HG03571 (cell line): ENCODE measurements around the gene TACR1.

Experiments used
- ATAC-seq: cut with Tn5 transposase; IDR thresholded peaks from one replicate; pipeline ENCODE4 v1.9.1; 2021; ENCODE audit not compliant: unreplicated experiment

The TACR1 gene

DNA sequence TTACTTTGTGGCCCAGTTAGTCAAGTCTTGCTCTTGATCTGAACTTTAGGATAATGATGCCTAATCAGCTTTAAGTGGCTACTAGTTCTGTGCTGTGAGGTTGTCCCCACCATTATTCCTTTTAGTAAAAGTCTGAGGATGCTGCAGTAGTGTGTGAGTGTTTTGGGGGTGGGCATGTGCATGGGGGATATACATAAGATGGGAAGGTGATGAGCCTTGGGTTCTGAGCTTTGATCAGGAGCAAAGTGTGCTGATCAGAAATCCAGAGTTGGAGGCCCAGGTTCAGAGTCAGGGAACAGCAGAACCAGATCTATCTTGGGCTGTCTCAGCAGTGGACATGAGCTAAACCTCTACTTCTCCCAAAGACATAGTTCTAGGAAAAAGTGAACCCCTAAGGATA lies 174.1 kb downstream of the TACR1 start:
- ATAC-seq, result no peak

DNA sequence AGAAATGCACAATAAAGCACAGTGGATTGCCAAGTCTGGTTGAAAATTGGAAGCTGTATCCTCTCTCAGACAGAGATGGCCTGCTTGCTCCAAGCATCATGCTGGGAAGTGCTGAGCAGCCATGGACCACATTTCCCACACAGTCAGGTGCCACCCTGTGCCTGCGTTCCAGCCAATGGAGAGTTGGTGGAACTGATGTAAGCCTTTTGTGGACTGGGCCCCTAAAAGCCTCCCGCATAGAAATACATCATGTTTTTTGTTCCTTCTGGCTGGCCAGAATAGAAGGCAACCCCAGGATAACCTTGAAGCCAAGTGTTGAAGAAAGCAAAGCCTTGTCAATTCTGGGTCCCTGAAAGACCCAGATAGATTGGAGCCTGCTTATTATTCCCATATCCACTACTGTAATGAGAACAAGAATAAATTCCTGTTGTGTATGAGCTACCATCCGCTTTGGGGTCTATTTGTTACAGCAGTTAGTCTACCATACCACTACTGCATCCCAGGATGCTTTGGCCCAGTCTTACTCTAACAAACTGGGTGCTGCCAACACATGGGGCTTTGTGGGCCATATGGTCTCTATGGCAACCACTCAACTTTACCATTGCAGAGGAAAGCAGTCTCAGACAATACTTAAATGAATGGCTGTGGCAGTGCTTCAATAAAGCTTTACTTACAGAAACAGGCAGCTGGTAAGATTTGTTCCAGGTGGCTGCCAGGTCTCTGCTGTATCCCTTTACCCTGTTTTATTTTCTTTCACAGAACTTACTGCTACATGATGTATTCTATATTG lies 175.5 kb downstream of the TACR1 start:
- ATAC-seq, result no peak

DNA sequence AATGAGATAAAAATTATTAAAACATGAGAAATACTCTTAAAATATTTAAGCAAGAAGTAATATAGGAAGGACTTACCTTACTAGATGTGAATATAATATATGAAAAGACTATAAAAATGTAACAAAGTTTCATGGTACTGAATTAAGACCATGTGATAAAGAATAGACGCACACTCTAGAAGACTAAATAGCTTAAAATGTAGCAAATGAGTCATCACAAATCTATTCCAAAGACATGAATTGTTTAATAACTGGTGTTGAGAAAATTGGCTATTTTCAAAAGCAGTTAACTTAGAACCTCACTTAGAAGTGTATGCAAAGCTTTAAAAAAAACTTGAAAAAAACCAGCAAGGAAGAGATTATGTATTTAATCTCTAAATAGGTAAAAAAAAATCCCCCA lies 176.8 kb downstream of the TACR1 start:
- no peak for ATAC-seq

DNA sequence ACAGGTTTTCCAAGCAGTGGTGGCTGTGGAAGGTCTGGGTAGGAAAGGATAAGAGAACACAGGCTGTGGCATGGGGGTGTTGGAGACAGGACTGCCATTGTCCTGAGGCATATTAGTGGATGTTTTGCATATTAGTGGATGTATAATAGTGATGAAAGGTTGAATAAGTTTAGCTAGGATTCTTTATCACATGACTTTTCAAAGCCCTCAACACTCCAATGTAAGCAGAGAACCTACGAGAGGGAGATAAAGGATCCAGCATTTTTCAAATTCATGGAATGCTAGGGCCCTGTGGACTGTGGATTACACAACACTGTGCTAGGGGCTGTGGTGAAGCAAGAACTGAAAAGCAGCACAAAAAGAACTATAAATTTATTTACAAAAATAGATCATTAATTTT lies 177.6 kb downstream of the TACR1 start:
- ATAC-seq, result no peak

DNA sequence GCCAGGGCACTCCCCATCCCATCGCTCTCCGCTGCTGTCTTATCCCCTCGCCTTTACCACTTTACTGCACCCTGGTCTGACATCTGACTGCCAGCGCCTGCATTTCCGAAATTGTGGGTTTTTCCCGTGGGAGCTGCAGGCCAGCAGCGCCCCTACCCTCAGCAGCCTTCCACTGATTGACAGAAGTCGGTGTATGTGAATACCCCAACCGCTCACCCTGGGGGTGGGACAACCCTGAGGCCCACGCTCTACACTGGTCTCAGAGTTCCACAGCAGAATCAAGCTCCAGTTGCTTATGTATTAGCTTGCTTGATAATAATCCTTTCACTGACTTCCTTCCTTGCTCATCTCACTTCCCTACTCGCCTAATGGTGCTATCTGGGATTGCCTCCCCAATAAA lies 178.8 kb downstream of the TACR1 start:
- ATAC-seq, result no peak

DNA sequence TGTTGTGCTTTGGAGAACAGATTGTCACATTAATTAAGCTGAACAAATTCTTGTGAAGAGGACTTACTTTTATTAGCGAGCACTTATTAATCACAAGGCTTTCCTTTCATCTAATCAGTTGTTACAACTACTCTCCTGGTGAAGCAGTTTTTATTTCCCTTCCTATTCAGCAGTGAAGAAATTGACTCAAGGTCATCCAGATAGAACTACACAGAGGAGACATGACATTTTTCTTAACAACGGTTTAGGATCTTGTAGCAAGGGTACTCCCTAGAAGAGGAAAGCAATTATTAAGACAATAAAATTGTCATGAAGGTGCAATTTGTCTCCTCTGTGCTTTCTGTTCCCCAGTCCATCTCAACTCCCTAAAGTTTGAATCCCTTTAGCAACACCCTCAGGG lies 179.5 kb downstream of the TACR1 start:
- no peak for ATAC-seq

DNA sequence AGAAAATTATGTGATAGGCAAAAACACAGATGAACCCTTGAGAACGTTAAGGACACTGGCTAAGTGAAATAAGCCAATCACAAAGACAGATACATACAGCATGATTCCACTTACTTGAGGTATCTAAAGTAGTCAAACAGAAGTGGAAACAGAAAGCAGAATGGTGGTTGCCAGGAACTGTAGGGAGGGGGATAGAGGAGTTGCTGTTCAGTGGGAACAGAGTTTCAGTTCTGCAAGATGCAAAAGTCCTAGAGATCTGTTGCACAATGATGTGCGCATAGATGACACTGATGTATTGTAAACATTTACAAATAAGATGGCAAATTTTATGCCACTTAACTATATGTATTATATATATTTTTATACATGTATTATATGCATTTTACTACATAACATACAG lies 181.2 kb downstream of the TACR1 start:
- ATAC-seq, result no peak

DNA sequence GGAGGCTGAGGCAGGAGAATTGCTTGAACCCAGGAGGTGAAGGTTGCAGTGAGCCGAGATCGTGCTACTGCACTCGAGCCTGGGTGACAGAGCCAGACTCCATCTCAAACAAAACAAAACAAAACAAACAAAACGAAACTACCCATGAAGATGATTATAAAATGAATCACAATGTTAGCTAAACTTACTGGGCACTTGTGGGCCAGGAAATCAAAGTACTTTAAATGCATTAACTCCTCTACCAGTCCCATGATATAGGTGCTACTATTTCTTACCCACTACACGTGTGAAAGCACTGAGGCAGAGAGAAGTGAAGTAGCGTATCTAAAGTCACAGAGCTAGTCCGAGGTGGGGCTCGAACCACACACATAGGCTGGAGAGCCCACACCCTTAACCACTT lies 187.2 kb downstream of the TACR1 start:
- ATAC-seq, result no peak

DNA sequence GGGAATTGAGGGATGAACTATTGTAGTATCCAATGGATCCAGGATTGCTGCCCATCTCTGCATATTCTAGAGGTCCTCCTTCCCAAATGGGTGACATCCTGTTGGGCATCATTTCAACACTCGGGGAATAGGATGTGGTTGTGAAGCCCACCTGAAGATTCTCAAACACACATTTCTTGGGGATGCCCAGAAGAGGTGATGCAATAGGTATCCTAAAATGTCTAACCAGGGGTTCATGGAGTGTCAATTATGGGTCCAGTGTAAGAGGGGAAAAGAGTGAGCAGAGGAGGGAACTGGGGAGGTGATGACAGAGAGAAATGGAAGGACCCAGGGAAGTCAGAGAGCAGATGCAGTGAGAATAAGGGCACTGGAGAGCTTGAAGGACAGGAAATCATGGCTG lies 188.7 kb downstream of the TACR1 start:
- no peak for ATAC-seq

DNA sequence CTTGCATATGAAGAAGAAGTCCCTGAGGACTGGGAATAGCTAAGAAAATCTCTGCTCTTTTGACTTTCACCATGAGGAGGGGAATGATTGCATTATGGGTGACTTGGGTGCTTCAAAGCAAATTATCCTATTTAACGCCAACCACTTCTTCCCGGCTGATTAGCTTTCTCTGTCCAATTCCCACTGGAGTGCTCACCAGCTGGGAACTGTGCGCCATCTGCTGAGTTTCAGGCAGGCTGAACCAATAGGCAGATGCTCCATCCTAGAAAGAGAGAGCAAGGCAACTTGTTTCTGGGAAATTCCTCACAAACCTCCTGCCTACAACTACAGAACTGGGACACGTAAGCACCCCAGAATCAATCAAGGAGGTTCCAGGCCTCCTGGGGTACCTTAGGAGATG lies 191.5 kb downstream of the TACR1 start:
- ATAC-seq, result no peak

DNA sequence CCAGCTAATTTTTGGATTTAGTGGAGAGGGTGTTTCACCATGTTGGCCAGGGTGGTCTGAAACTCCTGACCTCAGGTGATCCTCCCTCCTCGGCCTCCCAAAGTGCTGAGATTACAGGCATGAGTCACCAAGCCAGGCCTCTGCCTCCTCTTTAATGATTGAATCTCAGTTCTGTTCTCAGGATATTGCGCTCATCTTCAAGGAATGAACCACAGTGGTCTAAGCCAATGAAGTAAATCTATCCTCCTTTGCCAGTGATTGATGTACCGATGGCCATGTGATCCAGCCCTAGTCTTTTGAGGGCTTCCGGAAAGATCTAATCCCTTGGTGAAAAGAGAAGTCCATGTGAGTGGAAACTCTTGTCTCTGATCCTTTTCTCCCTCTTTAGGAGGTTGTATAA lies 192.3 kb downstream of the TACR1 start:
- no peak for ATAC-seq

DNA sequence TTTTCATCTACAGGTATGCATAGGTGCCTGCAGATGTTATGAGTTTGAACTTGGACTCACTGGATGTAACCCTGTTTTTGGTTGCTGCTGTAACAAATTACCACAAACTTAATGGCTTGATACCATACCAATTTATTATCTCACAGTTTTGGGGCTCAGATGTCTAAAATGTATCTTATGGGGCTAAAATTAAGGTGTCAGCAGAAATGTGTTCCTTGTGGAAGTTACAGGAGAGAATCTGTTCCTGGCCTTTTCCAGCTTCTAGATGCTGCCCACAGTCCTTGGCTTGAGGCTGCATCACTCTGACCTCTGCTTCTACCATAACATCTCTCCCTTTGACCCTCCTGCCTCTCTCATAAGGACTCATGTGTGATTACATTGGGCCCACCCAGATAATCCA lies 193.3 kb downstream of the TACR1 start:
- no peak for ATAC-seq

DNA sequence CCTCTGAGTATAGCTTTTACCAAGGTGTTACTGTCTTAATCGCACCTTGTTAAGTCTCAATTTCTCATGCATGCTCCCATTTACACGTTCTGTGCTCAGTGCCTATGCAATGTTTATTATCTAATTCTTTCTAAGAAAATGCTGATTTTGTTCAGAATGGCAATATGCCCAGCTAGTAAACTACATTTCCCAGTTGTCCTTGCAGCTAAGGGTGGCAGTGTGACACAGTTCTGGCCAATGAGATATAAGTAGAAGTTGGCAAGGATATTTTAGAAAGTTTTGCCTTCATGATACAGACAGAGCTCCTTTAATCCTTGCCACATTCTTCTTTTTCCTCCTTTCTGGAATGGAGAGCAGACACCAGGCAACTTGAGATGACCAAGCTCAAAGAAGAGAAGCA lies 195.5 kb downstream of the TACR1 start:
- no peak for ATAC-seq

DNA sequence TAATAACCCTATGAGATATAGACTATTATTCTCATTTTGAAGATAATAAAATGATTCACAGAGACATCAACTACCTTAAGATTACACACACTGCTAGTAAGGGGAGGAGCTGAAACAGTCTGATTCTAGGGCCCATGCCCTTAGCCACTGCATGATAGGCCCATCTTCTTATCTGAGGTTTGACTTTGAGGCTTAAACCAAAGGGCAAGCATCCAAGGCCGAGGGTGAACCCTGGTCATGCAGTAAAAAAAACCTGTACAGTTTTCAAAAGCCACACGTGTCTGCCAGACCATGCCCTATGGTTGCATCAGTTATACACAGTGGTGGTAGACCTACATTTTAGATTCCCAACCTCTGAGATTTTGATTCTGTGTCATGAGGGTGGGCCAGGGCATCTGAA lies 196.0 kb downstream of the TACR1 start:
- ATAC-seq, result no peak

DNA sequence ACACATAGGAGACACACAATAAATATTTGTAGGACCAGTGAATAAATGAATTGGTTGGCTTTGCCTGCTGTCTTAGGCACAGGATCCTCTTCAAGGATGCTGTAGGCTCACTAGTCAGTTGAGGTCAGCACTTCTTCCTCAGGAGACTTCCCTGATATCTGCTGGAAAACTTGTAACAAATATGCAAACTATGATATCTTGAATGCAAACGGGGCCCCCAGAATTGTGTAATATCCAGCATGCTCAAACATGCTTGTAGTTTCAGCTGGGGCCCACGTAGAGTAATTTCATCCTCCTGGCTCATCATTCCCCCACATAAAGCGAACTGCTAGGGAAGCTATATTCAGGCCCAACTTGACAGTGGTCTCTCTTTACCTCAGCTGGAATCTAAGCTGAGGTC lies 197.3 kb downstream of the TACR1 start:
- no peak for ATAC-seq

DNA sequence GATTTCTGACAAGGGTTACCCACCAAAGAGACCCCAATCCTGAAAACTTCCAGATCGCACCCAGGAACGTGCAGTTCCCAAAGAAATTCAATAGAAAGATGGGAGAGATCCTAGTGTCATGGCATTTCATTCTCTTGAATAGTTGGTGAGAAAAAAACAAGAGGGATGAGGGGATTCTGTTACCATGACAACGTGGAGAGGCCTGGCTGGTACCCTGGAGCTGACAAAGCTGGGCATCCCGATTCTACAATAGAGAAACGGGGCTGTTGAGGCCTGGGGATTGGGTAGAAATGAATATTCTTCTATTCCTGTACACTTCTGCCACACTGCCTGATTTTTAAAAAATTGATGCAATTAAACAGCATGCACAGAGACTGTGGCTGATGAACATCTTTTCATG lies 199.9 kb downstream of the TACR1 start:
- ATAC-seq, result no peak
